Measurements from ENCODE around the gene CNPY2. TPM values are rescaled to one million over a fixed set of nuclear protein-coding genes. Genes with fewer than 3 reads are reported as not detected.
A peak's percentile ranks its signal among the peaks of the same experiment; 100 is the strongest.
"Not testable (repeated sequence)": the region's sequence is repeated elsewhere in the genome, so short reads cannot be mapped to it uniquely, and the experiment has no call there.

Gene CNPY2
- total RNA-seq, 2 experiments from 2014 or later: 110 to 161 TPM

- Mint-ChIP-seq H3K27ac (no peak overlapping the region), H3K4me3 (no peak overlapping the region), H3K4me1 (peaks cover 12% of the 10 kb centered on the region), H3K9me3 (ENCODE audit: low read depth) (no peaks in the 10 kb centered on the region), H3K27me3 (no peaks in the 10 kb centered on the region), H3K36me3 (peaks cover 24% of the 10 kb centered on the region)
- CTCF ChIA-PET: no interaction called here
- ATAC-seq (no peak), DNase-seq (no peak)
Observed at GRCh38 chr12:56326533-56326932, 10.7 kb upstream of the CNPY2 start.

GRCh38 chr12:56326126-56326525, 10.3 kb upstream of the CNPY2 start:
- peaks cover 24% of the 10 kb centered on the region for H3K36me3 Mint-ChIP-seq
- no peak for DNase-seq
- H3K4me3 Mint-ChIP-seq: no peak overlapping the region
- ATAC-seq: no peak
- no peaks in the 10 kb centered on the region for H3K27me3 Mint-ChIP-seq
- no peaks in the 10 kb centered on the region for H3K9me3 Mint-ChIP-seq (ENCODE audit: low read depth)
- H3K4me1 Mint-ChIP-seq: peaks cover 9% of the 10 kb centered on the region
- H3K27ac Mint-ChIP-seq: no peak overlapping the region
- CTCF ChIA-PET: interaction anchor here (1.3 kb wide), 1 partner anchor 10 kb away, joined by 3 read pairs; the partner anchor contains the start of gene CNPY2

- Mint-ChIP-seq H3K4me3 (no peak overlapping the region), H3K27me3 (no peaks in the 10 kb centered on the region), H3K36me3 (peaks cover 28% of the 10 kb centered on the region), H3K27ac (no peak overlapping the region), H3K9me3 (ENCODE audit: low read depth) (no peaks in the 10 kb centered on the region), H3K4me1 (peaks cover 8% of the 10 kb centered on the region)
- DNase-seq: no peak
- ATAC-seq: no peak
- CTCF ChIA-PET: no interaction called here
Observed at GRCh38 chr12:56324206-56324605, 8.4 kb upstream of the CNPY2 start.

GRCh38 chr12:56321610-56322009, 5.8 kb upstream of the CNPY2 start:
- CTCF ChIA-PET: interaction anchor here (0.7 to 1.4 kb wide), 3 partner anchors 21 to 125 kb away, joined by 3 read pairs; no protein-coding TSS in a partner anchor
- H3K27ac Mint-ChIP-seq, ATAC-seq: not testable (repeated sequence)

GRCh38 chr12:56321027-56321426, 5.2 kb upstream of the CNPY2 start:
- ATAC-seq (no peak), DNase-seq (no peak)
- Mint-ChIP-seq H3K27me3 (no peaks in the 10 kb centered on the region), H3K27ac (no peak overlapping the region), H3K4me1 (peaks cover 18% of the 10 kb centered on the region), H3K4me3 (no peak overlapping the region), H3K9me3 (ENCODE audit: low read depth) (no peaks in the 10 kb centered on the region), H3K36me3 (peaks cover 33% of the 10 kb centered on the region)
- CTCF ChIA-PET: interaction anchor here (0.7 to 1.4 kb wide), 3 partner anchors 21 to 124 kb away, joined by 3 read pairs; no protein-coding TSS in a partner anchor

More at GRCh38 chr12:56321610-56322009, 5.8 kb upstream of the CNPY2 start:
- H3K4me1 Mint-ChIP-seq: peaks cover 15% of the 10 kb centered on the region
- not testable (repeated sequence) for DNase-seq; H3K4me3 Mint-ChIP-seq; H3K9me3 Mint-ChIP-seq (ENCODE audit: low read depth); H3K27me3 Mint-ChIP-seq
- H3K36me3 Mint-ChIP-seq: peaks cover 33% of the 10 kb centered on the region

GRCh38 chr12:56317675-56318074, 1.9 kb upstream of the CNPY2 start:
- DNase-seq (no peak), ATAC-seq (no peak)
- peak overlapping the region; percentile 26 for H3K27ac Mint-ChIP-seq
- no peaks in the 10 kb centered on the region for H3K27me3 Mint-ChIP-seq
- H3K9me3 Mint-ChIP-seq (ENCODE audit: low read depth): no peaks in the 10 kb centered on the region
- peaks cover 20% of the 10 kb centered on the region for H3K4me1 Mint-ChIP-seq
- peaks cover 20% of the 10 kb centered on the region for H3K36me3 Mint-ChIP-seq
- CTCF ChIA-PET: interaction anchor here (0.6 to 3.2 kb wide), 2 partner anchors 31 to 146 kb away, joined by 3 to 17 read pairs; no protein-coding TSS in a partner anchor
- H3K4me3 Mint-ChIP-seq: no peak overlapping the region

GRCh38 chr12:56315249-56315621, 553 bp downstream of the CNPY2 start:
- Mint-ChIP-seq H3K4me1 (peaks cover 20% of the 10 kb centered on the region), H3K9me3 (ENCODE audit: low read depth) (no peaks in the 10 kb centered on the region), H3K36me3 (peaks cover 24% of the 10 kb centered on the region), H3K27me3 (no peaks in the 10 kb centered on the region), H3K4me3 (peak overlapping the region; percentile 98), H3K27ac (peak overlapping the region; percentile 98)
- CTCF ChIA-PET: interaction anchor here (1.2 to 3.2 kb wide), 7 partner anchors 8 to 149 kb away, joined by 3 to 17 read pairs (median 6); partner anchors contain the start of genes PAN2, RNF41 and SMARCC2
- DNase-seq (no peak), ATAC-seq (no peak)

GRCh38 chr12:56311003-56311402, 4.8 kb downstream of the CNPY2 start:
- no peaks in the 10 kb centered on the region for H3K9me3 Mint-ChIP-seq (ENCODE audit: low read depth)
- CTCF ChIA-PET: interaction anchor here (0.7 to 1.6 kb wide), 4 partner anchors 19 to 191 kb away, joined by 3 to 4 read pairs (median 3); partner anchors contain the start of gene RNF41
- peaks cover 23% of the 10 kb centered on the region for H3K36me3 Mint-ChIP-seq
- DNase-seq (no peak), ATAC-seq (no peak)
- H3K4me3 Mint-ChIP-seq: no peak overlapping the region
- H3K27ac Mint-ChIP-seq: no peak overlapping the region
- no peaks in the 10 kb centered on the region for H3K27me3 Mint-ChIP-seq
- peaks cover 10% of the 10 kb centered on the region for H3K4me1 Mint-ChIP-seq

GRCh38 chr12:56308714-56309113, 7.1 kb downstream of the CNPY2 start:
- Mint-ChIP-seq H3K36me3 (peaks cover 25% of the 10 kb centered on the region), H3K27me3 (no peaks in the 10 kb centered on the region), H3K27ac (no peak overlapping the region), H3K4me3 (no peak overlapping the region), H3K9me3 (ENCODE audit: low read depth) (no peaks in the 10 kb centered on the region), H3K4me1 (no peaks in the 10 kb centered on the region)
- ATAC-seq (no peak), DNase-seq (no peak)
- CTCF ChIA-PET: interaction anchor here (0.7 to 2.3 kb wide), 5 partner anchors 24 to 155 kb away, joined by 3 to 9 read pairs (median 3); partner anchors contain the start of gene ANKRD52

GRCh38 chr12:56307221-56307965, 8.4 kb downstream of the CNPY2 start:
- Mint-ChIP-seq H3K9me3 (ENCODE audit: low read depth) (no peaks in the 10 kb centered on the region), H3K36me3 (peaks cover 25% of the 10 kb centered on the region), H3K4me3 (no peak overlapping the region), H3K4me1 (peaks cover under 1% of the 10 kb centered on the region), H3K27me3 (no peaks in the 10 kb centered on the region), H3K27ac (no peak overlapping the region)
- CTCF ChIA-PET: interaction anchor here (1.9 to 2.3 kb wide), 2 partner anchors 9 to 101 kb away, joined by 6 to 9 read pairs; partner anchors contain the start of gene CNPY2
- no peak for DNase-seq
- no peak for ATAC-seq

GRCh38 chr12:56304872-56305590, 10.8 kb downstream of the CNPY2 start:
- Mint-ChIP-seq H3K4me3 (no peak overlapping the region), H3K4me1 (peaks cover 19% of the 10 kb centered on the region), H3K27me3 (no peaks in the 10 kb centered on the region), H3K27ac (no peak overlapping the region), H3K9me3 (ENCODE audit: low read depth) (no peaks in the 10 kb centered on the region), H3K36me3 (peaks cover 14% of the 10 kb centered on the region)
- CTCF ChIA-PET: interaction anchor here (1.3 kb wide), 1 partner anchor 37 kb away, joined by 3 read pairs; no protein-coding TSS in a partner anchor
- ATAC-seq (no peak), DNase-seq (no peak)

GRCh38 chr12:56304276-56304675, 11.5 kb downstream of the CNPY2 start:
- Mint-ChIP-seq H3K4me3 (no peak overlapping the region), H3K27ac (no peak overlapping the region), H3K36me3 (peaks cover 10% of the 10 kb centered on the region), H3K27me3 (no peaks in the 10 kb centered on the region), H3K9me3 (ENCODE audit: low read depth) (no peaks in the 10 kb centered on the region), H3K4me1 (peaks cover 19% of the 10 kb centered on the region)
- ATAC-seq (no peak), DNase-seq (no peak)
- CTCF ChIA-PET: no interaction called here
